ENCODE measurements around the gene ANXA9.

The ANXA9 gene, protein sequence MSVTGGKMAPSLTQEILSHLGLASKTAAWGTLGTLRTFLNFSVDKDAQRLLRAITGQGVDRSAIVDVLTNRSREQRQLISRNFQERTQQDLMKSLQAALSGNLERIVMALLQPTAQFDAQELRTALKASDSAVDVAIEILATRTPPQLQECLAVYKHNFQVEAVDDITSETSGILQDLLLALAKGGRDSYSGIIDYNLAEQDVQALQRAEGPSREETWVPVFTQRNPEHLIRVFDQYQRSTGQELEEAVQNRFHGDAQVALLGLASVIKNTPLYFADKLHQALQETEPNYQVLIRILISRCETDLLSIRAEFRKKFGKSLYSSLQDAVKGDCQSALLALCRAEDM

DNA sequence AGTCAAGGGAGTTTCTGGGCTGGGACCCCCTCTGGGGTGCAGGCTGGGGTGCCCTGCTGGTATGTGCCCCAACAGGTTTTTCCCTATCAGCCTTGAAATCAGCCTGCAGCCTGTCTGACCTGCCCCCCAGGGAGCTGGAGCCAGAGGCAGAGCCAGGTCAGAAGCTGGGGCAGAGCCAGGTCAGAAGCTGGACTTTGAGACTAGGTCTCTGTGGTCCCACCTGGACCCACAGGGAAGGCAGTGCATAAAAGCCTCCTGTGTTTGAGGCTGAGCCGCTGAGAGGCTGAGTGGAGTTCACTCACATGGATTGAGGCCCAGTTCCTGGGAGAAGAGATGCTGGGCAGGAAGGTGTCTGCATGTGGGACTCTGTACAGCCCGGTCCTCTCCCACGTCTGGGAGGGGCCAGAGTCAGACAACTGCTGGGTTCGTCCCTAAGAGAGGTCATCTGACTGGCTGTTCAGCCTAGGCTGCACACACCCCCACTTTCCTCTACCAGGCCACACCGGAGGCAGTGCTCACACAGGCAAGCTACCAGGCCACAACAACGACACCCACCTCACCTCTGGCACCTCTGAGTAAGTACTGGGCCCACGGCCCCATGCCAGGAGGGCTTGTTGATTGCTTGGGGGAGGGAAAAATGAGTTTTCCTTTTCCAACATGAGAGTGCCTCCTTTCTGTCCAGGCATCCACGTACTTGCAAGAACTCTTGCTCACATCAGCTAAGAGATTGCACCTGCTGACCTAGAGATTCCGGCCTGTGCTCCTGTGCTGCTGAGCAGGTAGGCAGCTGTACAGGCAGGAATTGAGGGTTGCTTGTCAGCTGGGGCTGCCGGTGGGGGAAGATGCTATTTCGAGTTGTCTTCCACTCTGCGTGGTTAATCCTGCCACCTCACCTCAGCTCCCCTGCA is at the start of gene ANXA9:
ANXA9 (plus strand) TSS at position 488 of the 908 bp plus-strand sequence. CDS start 814 bp downstream, outside the sequence.
- H3K9ac ChIP-seq (ENCODE audit: low read depth, low read length) = no peak within 1 kb of the TSS

DNA sequence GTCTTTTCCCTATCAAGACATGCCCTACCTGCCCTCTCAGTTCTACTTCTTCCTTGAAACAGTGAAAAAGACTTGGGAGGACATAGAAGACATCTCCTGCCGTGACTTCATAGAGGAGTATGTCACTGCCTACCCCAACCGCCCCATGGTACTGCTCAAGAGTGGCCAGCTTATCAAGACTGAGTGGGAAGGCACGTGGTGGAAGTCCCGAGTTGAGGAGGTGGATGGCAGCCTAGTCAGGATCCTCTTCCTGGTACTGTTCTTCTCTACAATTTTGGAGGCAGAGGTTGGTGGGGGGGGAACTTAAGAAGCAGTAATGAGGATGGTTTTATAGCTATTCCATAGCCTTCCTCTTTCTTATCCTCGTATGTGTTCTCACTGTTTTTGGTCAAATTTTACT is 37.2 kb upstream of the ANXA9 start:
- H3K36me3 ChIP-seq (ENCODE audit: insufficient read depth, low read length) = peaks cover 46% of the 10 kb centered on the region
- H3K9ac ChIP-seq (ENCODE audit: low read depth, low read length) = no peak overlapping the region
- no peaks in the 10 kb centered on the region for H3K9me3 ChIP-seq (ENCODE audit: control insufficient read depth, insufficient read depth, low read length)
- H3K4me1 ChIP-seq (ENCODE audit: insufficient read depth, low read length) = no peaks in the 10 kb centered on the region

More for the DNA sequence above, at the start of gene ANXA9:
- H3K9me3 ChIP-seq (ENCODE audit: control insufficient read depth, insufficient read depth, low read length) = no peaks in the 10 kb centered on the region
- peaks cover 24% of the 10 kb centered on the region for H3K4me1 ChIP-seq (ENCODE audit: insufficient read depth, low read length)
- no peaks in the 10 kb centered on the region for H3K36me3 ChIP-seq (ENCODE audit: insufficient read depth, low read length)

DNA sequence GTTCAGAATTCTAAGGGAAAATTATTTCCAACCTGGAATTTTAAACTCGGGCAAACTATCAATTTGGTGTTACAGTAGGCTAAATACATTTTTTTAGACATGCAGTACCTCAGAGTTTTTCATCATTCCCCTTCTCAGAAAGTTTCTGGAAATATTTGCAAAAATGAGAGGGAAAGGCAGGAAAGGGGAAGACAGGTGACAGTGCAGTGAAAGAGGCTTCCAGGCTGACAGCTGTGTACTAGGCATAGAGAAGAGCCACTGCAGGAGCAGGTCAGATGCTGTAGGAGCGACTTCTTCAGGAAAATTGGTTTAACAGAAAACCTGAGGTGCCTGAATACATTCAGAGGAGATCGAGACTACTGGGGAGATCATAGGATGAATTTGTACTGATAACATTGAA is 27.4 kb upstream of the ANXA9 start:
- Histone ChIP-seq H3K9me3 (ENCODE audit: control insufficient read depth, insufficient read depth, low read length) (no peaks in the 10 kb centered on the region), H3K36me3 (ENCODE audit: insufficient read depth, low read length) (peaks cover 23% of the 10 kb centered on the region), H3K9ac (ENCODE audit: low read depth, low read length) (no peak overlapping the region), H3K4me1 (ENCODE audit: insufficient read depth, low read length) (no peaks in the 10 kb centered on the region)

DNA sequence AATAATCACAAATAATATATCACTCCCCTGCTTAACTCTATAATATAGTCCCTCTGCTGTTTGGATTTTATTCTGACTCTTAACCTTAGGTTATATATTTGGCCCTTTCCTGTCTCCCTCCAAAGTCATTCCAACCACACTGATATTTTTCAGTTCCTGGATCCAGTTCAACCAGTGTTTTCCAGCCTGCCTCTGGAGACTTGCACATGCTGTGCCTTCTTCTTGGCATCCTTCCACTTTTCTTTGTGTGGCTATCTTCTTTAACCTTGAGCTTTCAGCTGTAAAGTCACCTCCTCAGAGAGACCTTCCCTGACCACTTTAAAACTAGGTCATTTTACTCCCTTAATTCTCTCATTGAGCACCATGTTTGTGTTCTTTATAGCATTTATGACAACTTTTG is 26.8 kb upstream of the ANXA9 start:
- Histone ChIP-seq H3K9ac (ENCODE audit: low read depth, low read length) (no peak overlapping the region), H3K36me3 (ENCODE audit: insufficient read depth, low read length) (peaks cover 26% of the 10 kb centered on the region), H3K4me1 (ENCODE audit: insufficient read depth, low read length) (no peaks in the 10 kb centered on the region), H3K9me3 (ENCODE audit: control insufficient read depth, insufficient read depth, low read length) (no peaks in the 10 kb centered on the region)

DNA sequence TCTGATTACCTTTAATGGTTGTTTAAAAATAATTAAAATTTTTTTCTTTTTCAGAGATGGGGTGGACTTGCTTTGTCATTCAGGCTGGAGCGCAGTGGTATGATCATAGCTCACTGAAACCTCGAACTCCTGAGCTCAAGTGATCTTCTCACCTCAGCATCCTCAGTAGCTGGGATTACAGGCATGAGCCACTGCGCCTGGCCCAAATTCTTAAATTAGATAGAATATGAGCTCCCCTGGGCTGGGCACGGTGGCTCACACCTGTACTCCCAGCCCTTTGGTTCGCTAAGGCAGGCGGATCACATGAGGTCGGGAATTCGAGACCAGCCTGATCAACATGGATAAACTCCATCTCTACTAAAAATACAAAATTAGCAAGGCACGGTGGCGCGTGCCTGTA is 24.4 kb upstream of the ANXA9 start:
- Histone ChIP-seq H3K36me3 (ENCODE audit: insufficient read depth, low read length) (peaks cover 19% of the 10 kb centered on the region), H3K9ac (ENCODE audit: low read depth, low read length) (no peak overlapping the region), H3K9me3 (ENCODE audit: control insufficient read depth, insufficient read depth, low read length) (no peaks in the 10 kb centered on the region), H3K4me1 (ENCODE audit: insufficient read depth, low read length) (no peaks in the 10 kb centered on the region)

DNA sequence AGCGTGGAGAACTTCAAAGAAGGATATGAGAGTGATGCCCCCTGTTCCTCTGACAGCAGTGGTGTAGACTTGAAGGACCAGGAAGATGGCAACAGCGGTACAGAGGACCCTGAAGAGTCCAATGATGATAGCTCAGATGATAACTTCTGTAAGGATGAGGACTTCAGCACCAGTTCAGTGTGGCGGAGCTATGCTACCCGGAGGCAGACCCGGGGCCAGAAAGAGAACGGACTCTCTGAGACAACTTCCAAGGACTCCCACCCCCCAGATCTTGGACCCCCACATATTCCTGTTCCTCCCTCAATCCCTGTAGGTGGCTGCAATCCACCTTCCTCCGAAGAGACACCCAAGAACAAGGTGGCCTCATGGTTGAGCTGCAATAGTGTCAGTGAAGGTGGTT is 21.4 kb upstream of the ANXA9 start:
- H3K9me3 ChIP-seq (ENCODE audit: control insufficient read depth, insufficient read depth, low read length) = no peaks in the 10 kb centered on the region
- H3K36me3 ChIP-seq (ENCODE audit: insufficient read depth, low read length) = peaks cover 33% of the 10 kb centered on the region
- H3K4me1 ChIP-seq (ENCODE audit: insufficient read depth, low read length) = no peaks in the 10 kb centered on the region
- H3K9ac ChIP-seq (ENCODE audit: low read depth, low read length) = no peak overlapping the region

DNA sequence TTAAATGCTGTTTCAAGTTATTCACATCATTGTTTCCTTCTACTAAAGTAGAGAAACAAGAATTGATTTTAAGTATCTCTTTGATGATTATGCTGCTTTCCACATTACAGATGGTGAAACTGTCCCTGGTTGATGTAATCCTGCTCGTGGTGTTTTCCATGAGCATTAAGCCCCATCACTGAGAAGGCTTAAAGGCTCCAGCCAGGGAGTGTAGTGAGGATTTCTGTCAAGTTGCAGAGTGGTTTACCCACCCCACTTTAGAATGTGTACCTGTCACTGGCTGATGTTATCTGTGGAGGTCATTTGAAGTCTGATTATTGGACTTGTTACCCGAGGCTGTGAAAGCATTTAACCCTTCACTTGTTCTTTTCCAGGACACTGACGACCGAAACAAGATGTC is 20.3 kb upstream of the ANXA9 start:
- Histone ChIP-seq H3K36me3 (ENCODE audit: insufficient read depth, low read length) (peaks cover 45% of the 10 kb centered on the region), H3K9me3 (ENCODE audit: control insufficient read depth, insufficient read depth, low read length) (no peaks in the 10 kb centered on the region), H3K4me1 (ENCODE audit: insufficient read depth, low read length) (no peaks in the 10 kb centered on the region), H3K9ac (ENCODE audit: low read depth, low read length) (no peak overlapping the region)

DNA sequence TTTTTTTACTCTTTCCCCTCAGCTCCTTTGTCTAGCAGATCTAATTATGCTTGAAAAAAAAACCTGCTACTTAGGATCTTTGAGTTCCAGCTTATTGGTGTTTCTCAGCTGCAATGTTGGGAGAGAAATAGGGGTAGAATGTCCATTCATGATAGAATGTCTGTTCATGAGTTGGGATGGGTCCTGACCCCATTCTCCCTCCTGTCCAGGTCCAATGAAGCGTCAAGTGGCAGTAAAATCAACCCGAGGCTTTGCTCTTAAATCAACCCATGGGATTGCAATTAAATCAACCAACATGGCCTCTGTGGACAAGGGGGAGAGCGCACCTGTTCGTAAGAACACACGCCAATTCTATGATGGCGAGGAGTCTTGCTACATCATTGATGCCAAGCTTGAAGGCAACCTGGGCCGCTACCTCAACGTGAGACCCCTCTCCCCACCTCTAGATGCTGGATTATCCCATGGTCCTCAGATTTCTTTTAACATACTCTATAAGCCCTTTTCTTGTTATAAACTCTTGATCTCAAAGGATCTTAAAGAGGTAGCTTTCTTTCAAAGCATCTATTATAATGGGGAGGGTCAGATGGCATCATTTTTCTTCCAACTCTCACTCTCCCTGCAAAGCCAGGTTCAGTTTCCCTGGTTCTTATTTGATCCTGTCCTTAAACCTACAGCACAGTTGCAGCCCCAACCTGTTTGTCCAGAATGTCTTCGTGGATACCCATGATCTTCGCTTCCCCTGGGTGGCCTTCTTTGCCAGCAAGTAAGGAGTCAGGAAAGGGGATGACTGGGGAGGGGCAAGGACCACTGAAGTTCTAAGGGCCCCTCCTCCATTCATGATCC is 18.6 kb upstream of the ANXA9 start:
- peaks cover 59% of the 10 kb centered on the region for H3K36me3 ChIP-seq (ENCODE audit: insufficient read depth, low read length)
- no peak overlapping the region for H3K9ac ChIP-seq (ENCODE audit: low read depth, low read length)

DNA sequence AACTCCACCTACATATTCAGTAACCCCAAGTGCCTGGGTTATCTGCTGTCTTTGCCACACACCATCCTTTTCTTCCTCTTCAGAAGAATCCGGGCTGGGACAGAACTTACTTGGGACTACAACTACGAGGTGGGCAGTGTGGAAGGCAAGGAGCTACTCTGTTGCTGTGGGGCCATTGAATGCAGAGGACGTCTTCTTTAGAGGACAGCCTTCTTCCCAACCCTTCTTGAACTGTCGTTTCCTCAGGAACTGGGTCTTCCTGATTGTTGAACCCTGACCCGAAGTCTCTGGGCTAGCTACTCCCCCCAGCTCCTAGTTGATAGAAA is 18.0 kb upstream of the ANXA9 start:
- Histone ChIP-seq H3K4me1 (ENCODE audit: insufficient read depth, low read length) (no peaks in the 10 kb centered on the region), H3K36me3 (ENCODE audit: insufficient read depth, low read length) (peaks cover 62% of the 10 kb centered on the region), H3K9me3 (ENCODE audit: control insufficient read depth, insufficient read depth, low read length) (no peaks in the 10 kb centered on the region), H3K9ac (ENCODE audit: low read depth, low read length) (no peak overlapping the region)

More for the DNA sequence above, 18.6 kb upstream of the ANXA9 start:
- Histone ChIP-seq H3K9me3 (ENCODE audit: control insufficient read depth, insufficient read depth, low read length) (no peaks in the 10 kb centered on the region), H3K4me1 (ENCODE audit: insufficient read depth, low read length) (no peaks in the 10 kb centered on the region)

DNA sequence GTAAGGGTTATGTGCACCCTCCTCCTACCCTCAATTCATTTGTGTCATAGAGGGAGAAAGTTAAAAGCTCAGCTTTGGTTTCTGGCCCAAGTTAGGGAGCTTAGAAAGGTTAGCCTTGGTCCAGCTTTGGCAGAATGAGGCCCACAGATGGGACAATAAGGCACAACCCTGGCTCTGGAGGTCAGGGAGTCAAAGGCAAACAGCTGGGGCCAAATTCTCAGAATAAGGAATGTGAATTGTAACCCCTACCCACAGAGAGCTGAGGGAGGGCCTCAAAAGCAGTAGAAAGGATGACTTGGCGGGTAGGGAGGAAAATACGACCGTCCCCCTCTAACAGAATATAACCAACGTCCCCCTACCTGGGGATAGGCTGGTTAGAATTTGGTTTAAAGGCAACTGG is 16.5 kb upstream of the ANXA9 start:
- Histone ChIP-seq H3K9ac (ENCODE audit: low read depth, low read length) (no peak overlapping the region), H3K9me3 (ENCODE audit: control insufficient read depth, insufficient read depth, low read length) (no peaks in the 10 kb centered on the region), H3K36me3 (ENCODE audit: insufficient read depth, low read length) (peaks cover 57% of the 10 kb centered on the region), H3K4me1 (ENCODE audit: insufficient read depth, low read length) (0 out of 2 replicates have a peak, but pooled peaks cover 2% of the 10 kb centered on the region)

DNA sequence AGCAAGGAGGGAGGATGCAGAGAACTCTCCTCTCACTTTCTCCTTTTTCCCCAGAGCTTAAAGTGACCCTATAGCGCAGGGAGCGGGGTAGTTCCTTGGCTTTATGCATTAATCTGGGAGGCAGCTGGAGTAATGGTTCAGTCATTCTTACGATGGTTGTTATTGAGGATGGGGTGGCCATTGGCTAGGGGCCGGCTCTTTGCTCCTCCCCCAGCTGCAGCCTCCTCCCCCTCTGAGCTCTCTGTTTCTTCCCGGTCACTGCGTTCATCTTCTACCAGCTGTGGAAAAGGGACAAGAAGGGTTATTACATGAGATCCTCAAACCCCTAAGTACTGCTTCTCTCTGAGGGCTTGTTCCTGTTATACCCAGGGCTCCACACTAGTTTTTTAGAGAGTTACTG is 16.1 kb upstream of the ANXA9 start:
- Histone ChIP-seq H3K9ac (ENCODE audit: low read depth, low read length) (no peak overlapping the region), H3K9me3 (ENCODE audit: control insufficient read depth, insufficient read depth, low read length) (no peaks in the 10 kb centered on the region), H3K36me3 (ENCODE audit: insufficient read depth, low read length) (peaks cover 55% of the 10 kb centered on the region), H3K4me1 (ENCODE audit: insufficient read depth, low read length) (peaks cover 6% of the 10 kb centered on the region; the same call in 1 of the 2 replicates)

DNA sequence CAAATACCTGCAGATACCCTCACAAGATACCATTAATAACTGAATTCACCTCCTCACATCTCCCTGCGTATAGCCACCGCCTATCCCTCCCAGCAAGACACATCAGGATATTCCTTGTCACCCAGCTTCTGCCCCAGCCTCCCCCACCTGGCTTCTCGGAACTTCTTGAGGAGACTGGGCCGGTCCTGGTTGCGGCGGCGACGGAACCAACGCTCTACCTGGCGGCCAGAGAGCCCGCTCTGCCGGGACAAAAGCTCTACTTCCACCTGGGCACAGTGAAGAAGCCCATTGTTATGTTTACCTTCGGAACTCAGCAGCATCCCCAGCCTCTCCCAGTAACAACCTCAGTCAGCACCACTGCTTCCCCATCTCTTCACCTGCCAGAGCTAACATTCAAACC is 14.2 kb upstream of the ANXA9 start:
- H3K9me3 ChIP-seq (ENCODE audit: control insufficient read depth, insufficient read depth, low read length) = no peaks in the 10 kb centered on the region
- peaks cover 25% of the 10 kb centered on the region for H3K4me1 ChIP-seq (ENCODE audit: insufficient read depth, low read length)
- H3K36me3 ChIP-seq (ENCODE audit: insufficient read depth, low read length) = peaks cover 48% of the 10 kb centered on the region
- H3K9ac ChIP-seq (ENCODE audit: low read depth, low read length) = no peak overlapping the region

DNA sequence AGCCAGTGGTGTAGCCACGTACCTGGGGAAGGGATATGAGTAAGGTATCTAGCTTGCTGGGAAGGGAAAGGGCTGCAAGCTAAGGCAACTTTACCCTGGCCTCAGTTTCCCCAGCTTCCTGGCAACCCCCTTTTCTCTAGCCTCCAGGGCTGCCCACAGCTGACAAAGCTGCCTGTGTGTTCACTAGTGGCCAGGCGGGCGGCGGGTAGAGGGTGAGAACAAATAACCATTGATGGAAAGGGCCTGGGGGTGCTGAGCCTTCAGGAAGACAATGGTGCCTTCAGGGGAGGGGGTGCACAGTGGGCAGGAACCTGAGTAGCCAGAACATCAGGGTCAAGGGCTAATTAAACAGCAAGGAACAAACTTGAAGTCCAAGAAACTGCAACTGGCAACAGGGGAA is 13.6 kb upstream of the ANXA9 start:
- H3K4me1 ChIP-seq (ENCODE audit: insufficient read depth, low read length) = peaks cover 27% of the 10 kb centered on the region
- peaks cover 42% of the 10 kb centered on the region for H3K36me3 ChIP-seq (ENCODE audit: insufficient read depth, low read length)
- H3K9ac ChIP-seq (ENCODE audit: low read depth, low read length) = no peak overlapping the region
- H3K9me3 ChIP-seq (ENCODE audit: control insufficient read depth, insufficient read depth, low read length) = no peaks in the 10 kb centered on the region

DNA sequence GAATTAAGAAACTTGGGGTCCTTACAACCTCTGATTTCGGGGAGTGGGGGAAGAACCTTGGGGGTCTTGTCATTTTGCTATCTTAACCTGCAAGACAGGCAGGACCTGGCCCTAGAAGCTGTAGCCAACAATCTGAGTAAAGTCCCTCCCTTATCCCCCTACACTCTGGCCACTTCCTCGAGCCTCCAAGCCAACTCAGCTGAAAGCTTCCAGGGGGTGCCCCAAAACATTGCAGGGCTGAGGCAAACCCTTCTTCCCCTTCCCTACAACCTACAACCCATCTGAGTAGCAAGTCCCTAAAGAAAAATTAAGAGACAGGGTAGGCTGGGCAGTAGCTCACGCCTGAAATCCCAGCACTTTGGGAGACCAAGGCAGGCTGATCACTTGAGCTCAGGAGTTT is 12.5 kb upstream of the ANXA9 start:
- H3K36me3 ChIP-seq (ENCODE audit: insufficient read depth, low read length) = peaks cover 35% of the 10 kb centered on the region
- peaks cover 27% of the 10 kb centered on the region for H3K4me1 ChIP-seq (ENCODE audit: insufficient read depth, low read length)
- no peak overlapping the region for H3K9ac ChIP-seq (ENCODE audit: low read depth, low read length)
- H3K9me3 ChIP-seq (ENCODE audit: control insufficient read depth, insufficient read depth, low read length) = no peaks in the 10 kb centered on the region
